ENCODE data around the gene IFITM5.

The IFITM5 gene

DNA sequence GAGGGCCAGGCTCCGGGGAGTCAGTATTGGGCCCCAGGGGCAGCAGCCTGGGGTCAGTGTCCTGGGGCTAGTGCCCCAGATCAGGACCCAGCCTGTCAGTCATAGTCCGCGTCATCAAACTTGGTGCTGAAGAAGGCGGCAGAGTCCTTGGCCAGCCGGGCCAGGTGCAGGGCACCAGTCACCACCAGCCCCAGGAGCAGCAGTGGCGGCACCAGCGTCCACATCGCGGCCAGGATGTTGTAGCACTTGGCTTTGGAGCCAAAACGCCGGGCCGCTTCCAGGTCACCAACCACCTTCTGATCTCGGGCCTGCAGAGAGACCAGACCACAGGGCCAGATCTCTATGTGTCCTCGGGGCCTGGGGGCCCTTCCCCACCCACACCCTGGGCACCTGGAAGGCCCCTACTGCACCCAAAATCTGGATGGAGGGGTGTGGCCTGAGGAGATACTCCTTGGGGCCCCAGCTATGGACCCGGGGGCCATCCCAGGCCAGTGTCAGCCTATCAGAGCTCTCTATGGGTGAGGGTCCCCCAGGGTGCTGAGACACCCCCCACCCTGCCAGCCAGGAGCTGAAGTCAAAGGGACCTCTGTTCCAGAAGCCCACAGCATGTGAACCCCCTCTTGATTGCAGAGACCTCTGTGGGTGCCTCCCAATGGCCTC, 790 bp downstream of the IFITM5 start (continued):
- TF ChIP-seq ZNF514 (tag by site-specific recombination; IDR thresholded peaks at IDR 0.05): no peak
- TF ChIP-seq, protein P1, sequence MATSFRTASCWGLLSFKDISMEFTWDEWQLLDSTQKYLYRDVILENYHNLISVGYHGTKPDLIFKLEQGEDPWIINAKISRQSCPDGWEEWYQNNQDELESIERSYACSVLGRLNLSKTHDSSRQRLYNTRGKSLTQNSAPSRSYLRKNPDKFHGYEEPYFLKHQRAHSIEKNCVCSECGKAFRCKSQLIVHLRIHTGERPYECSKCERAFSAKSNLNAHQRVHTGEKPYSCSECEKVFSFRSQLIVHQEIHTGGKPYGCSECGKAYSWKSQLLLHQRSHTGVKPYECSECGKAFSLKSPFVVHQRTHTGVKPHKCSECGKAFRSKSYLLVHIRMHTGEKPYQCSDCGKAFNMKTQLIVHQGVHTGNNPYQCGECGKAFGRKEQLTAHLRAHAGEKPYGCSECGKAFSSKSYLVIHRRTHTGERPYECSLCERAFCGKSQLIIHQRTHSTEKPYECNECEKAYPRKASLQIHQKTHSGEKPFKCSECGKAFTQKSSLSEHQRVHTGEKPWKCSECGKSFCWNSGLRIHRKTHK (tag by site-specific recombination; IDR thresholded peaks at IDR 0.05): no peak
- TF ChIP-seq, protein P2, sequence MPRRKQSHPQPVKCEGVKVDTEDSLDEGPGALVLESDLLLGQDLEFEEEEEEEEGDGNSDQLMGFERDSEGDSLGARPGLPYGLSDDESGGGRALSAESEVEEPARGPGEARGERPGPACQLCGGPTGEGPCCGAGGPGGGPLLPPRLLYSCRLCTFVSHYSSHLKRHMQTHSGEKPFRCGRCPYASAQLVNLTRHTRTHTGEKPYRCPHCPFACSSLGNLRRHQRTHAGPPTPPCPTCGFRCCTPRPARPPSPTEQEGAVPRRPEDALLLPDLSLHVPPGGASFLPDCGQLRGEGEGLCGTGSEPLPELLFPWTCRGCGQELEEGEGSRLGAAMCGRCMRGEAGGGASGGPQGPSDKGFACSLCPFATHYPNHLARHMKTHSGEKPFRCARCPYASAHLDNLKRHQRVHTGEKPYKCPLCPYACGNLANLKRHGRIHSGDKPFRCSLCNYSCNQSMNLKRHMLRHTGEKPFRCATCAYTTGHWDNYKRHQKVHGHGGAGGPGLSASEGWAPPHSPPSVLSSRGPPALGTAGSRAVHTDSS (tag by site-specific recombination; IDR thresholded peaks at IDR 0.05): no peak

DNA sequence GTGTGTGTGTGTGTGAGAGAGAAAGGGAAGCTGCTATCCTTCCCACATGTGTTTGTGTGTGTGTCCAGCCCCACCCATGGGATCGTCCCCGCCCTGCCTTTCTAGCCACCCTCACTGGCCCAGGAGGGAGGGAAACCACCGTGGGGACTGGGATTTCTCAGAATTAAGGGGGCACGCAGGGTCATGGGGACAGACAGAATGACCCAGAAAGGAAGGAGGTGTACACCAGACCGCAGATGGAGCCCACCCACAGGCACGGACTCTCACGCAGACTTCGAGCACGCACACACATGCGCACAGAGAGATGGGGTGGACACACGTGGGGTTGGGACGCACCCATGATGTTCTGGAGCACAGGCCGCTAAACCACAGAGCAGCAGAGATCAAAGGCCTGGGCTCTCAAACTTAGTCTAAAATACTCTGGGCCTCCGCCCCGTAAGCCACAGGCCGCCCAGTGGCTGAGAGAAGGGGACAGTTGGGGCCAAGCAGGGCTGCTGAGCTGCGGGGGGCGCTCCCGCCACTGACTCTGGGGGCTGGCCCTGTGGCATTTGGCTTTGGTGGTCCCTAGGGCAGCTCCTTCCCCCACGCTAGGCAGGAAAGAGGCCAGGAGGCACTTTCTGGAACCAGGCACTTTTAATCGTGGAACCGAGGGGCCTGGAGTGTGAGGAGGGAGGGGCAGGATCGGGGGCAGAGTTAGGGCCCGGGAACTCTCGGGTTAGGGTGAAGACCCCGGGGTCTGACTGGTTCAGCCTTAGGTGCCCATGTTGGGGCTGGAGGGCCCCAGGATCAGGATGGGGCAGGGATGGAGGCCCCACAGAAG, 1.5 kb downstream of the IFITM5 start:
- Histone ChIP-seq H3K4me1 (ENCODE audit: control insufficient read depth, insufficient read depth, low read length) (no peaks in the 10 kb centered on the region), H3K27ac (ENCODE audit: extremely low read depth, low read depth, low read length) (no peak overlapping the region), H3K9me3 (ENCODE audit: control insufficient read depth, insufficient read depth, low read depth, low read length) (no peaks in the 10 kb centered on the region), H3K36me3 (ENCODE audit: control insufficient read depth in 2 of 2, insufficient read depth in 1 of 2, low read length in 2 of 2) (peaks cover 0 to 17% of the 10 kb centered on the region in 2 experiments; a peak in 1 of 3 replicates), H3K4me3 (ENCODE audit: low read depth, low read length) (no peak overlapping the region)
- POLR2A ChIA-PET: no interaction called here
- no peak for TF ChIP-seq ZNF19 (tag by site-specific recombination; IDR thresholded peaks at IDR 0.05; ENCODE audit: low read depth)
- peak; percentile 31; the same call in 1 of the 2 replicates for TF ChIP-seq KLF1 (tag by site-specific recombination; IDR thresholded peaks at IDR 0.05)
- TF ChIP-seq, protein P3, sequence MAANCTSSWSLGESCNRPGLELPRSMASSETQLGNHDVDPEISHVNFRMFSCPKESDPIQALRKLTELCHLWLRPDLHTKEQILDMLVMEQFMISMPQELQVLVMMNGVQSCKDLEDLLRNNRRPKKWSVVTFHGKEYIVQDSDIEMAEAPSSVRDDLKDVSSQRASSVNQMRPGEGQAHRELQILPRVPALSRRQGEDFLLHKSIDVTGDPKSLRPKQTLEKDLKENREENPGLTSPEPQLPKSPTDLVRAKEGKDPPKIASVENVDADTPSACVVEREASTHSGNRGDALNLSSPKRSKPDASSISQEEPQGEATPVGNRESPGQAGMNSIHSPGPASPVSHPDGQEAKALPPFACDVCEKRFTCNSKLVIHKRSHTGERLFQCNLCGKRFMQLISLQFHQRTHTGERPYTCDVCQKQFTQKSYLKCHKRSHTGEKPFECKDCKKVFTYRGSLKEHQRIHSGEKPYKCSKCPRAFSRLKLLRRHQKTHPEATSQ (tag by site-specific recombination; IDR thresholded peaks at IDR 0.05): no peak
- no peak for TF ChIP-seq ZNF654 (tag by site-specific recombination; IDR thresholded peaks at IDR 0.05; ENCODE audit: low read depth)
- no peak for TF ChIP-seq ZNF521 (tag by site-specific recombination; IDR thresholded peaks at IDR 0.05)
- CTCF ChIA-PET: interaction anchor here (0.7 kb wide), 1 partner anchor 26 kb away, joined by 3 read pairs; no protein-coding TSS in a partner anchor

DNA sequence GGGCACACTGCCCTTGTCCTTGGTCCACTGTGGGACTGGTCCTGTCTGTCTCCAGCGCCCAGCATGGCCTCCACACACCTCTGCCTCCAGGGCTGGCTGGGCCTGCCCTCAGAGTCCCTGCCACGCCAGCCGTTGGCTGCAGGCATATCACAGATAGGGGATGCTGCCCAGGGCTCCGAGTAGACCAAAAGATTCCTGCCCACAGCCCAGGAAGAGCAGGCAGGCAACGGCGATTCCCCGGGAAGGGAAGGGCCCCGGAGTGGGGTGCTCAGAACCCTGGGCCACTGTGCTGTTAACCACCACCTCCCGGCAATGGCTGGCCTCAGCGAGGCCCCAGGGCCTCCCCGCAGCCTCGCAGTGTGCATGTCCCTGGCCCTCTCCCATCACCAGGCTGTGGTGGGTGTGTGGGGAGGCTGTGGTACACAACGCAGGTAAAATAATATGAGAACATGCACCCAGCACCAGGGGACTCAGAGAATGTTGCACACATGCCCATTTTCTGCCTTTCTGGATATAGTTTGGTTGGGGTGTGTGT, 2.2 kb downstream of the IFITM5 start:
- Histone ChIP-seq H3K9me3 (ENCODE audit: control insufficient read depth, insufficient read depth, low read depth, low read length) (no peaks in the 10 kb centered on the region), H3K4me1 (ENCODE audit: control insufficient read depth, insufficient read depth, low read length) (no peaks in the 10 kb centered on the region), H3K36me3 (ENCODE audit: control insufficient read depth in 2 of 2, insufficient read depth in 1 of 2, low read length in 2 of 2) (peaks cover 0 to 24% of the 10 kb centered on the region in 2 experiments; a peak in 1 of 3 replicates), H3K27ac (ENCODE audit: extremely low read depth, low read depth, low read length) (no peak overlapping the region), H3K4me3 (ENCODE audit: low read depth, low read length) (no peak overlapping the region)
- CTCF ChIA-PET: no interaction called here
- TF ChIP-seq REPIN1 (tag by site-specific recombination; IDR thresholded peaks at IDR 0.05; ENCODE audit: low read depth): no peak
- no peak for TF ChIP-seq SP7 (tag by site-specific recombination; IDR thresholded peaks at IDR 0.05)
- TF ChIP-seq OVOL3 (tag by site-specific recombination; IDR thresholded peaks at IDR 0.05): no peak
- no peak for TF ChIP-seq ZNF169 (tag by site-specific recombination; IDR thresholded peaks at IDR 0.05)
- POLR2A ChIA-PET: no interaction called here

Data from HEK293 (cell line).